HG02981 (cell line): ENCODE results near the gene ASB11.

Source experiments
- ATAC-seq: cut with Tn5 transposase; IDR thresholded peaks from one replicate; pipeline ENCODE4 v1.9.1; 2021; ENCODE audit warnings: mild to moderate bottlenecking, moderate library complexity; ENCODE audit not compliant: unreplicated experiment

ASB11 gene

GRCh38 chrX:15315509-15315908 lies at the start of gene ASB11:
TSS of gene ASB11 (minus strand) at chrX:15315640. CDS start at chrX:15315605, 35 bp downstream.
- no peak for ATAC-seq

- ATAC-seq = no peak
Observed at GRCh38 chrX:15359701-15360100, 44.3 kb upstream of the ASB11 start.

GRCh38 chrX:15358533-15358932 lies 43.1 kb upstream of the ASB11 start:
- no peak for ATAC-seq

GRCh38 chrX:15356444-15356843 lies 41.0 kb upstream of the ASB11 start:
- ATAC-seq = no peak

- ATAC-seq = no peak
Observed at GRCh38 chrX:15350329-15350996, 35.0 kb upstream of the ASB11 start.

- no peak for ATAC-seq
Observed at GRCh38 chrX:15349046-15349445, 33.6 kb upstream of the ASB11 start.

GRCh38 chrX:15345976-15346375 lies 30.5 kb upstream of the ASB11 start:
- no peak for ATAC-seq

GRCh38 chrX:15344106-15344505 lies 28.7 kb upstream of the ASB11 start:
- no peak for ATAC-seq

- no peak for ATAC-seq
Observed at GRCh38 chrX:15343075-15343476, 27.6 kb upstream of the ASB11 start.

GRCh38 chrX:15340867-15341266 lies 25.4 kb upstream of the ASB11 start:
- ATAC-seq = no peak

GRCh38 chrX:15336023-15336413 lies 20.6 kb upstream of the ASB11 start:
- ATAC-seq = no peak

- ATAC-seq = peak; percentile 99
Observed at GRCh38 chrX:15335135-15336022, 19.9 kb upstream of the ASB11 start, which contains the start of gene PIGA. TSS of gene PIGA (minus strand) at chrX:15335523. CDS start at chrX:15331930, 3,593 bp downstream.

- no peak for ATAC-seq
Observed at GRCh38 chrX:15334561-15334960, 19.1 kb upstream of the ASB11 start.

- ATAC-seq = no peak
Observed at GRCh38 chrX:15328821-15329220, 13.4 kb upstream of the ASB11 start.

- no peak for ATAC-seq
Observed at GRCh38 chrX:15328131-15328530, 12.7 kb upstream of the ASB11 start.

- no peak for ATAC-seq
Observed at GRCh38 chrX:15322472-15322871, 7.0 kb upstream of the ASB11 start.

GRCh38 chrX:15322072-15322471 lies 6.6 kb upstream of the ASB11 start:
- ATAC-seq = no peak

GRCh38 chrX:15321447-15321846 lies 6.0 kb upstream of the ASB11 start:
- ATAC-seq = no peak

GRCh38 chrX:15320297-15320696 lies 4.9 kb upstream of the ASB11 start:
- no peak for ATAC-seq

GRCh38 chrX:15319075-15319474 lies 3.6 kb upstream of the ASB11 start:
- no peak for ATAC-seq

GRCh38 chrX:15314472-15314871 lies 968 bp downstream of the ASB11 start:
- ATAC-seq = no peak

- ATAC-seq = no peak
Observed at GRCh38 chrX:15311119-15311518, 4.3 kb downstream of the ASB11 start.
